ENCODE measurements around the gene DBX2. TPM values are rescaled to one million over a fixed set of nuclear protein-coding genes. Genes with fewer than 3 reads are reported as not detected.

The DBX2 gene
- total RNA-seq, 1 donor from 2014 or later, result under 0.01 TPM

- Histone ChIP-seq H3K9ac (ENCODE audit: low read depth in 1 of 3, low read length in 3 of 3) (no peak overlapping the region), H3K27ac (ENCODE audit: low read depth, low read length) (no peak overlapping the region), H3K27me3 (ENCODE audit: control insufficient read depth in 3 of 3, insufficient read depth in 3 of 3, low read length in 3 of 3) (no peaks in the 10 kb centered on the region), H3K4me3 (ENCODE audit: low read length in 3 of 3) (no peak overlapping the region), H3K9me3 (ENCODE audit: control insufficient read depth in 3 of 3, low read length in 3 of 3) (no peaks in the 10 kb centered on the region), H3K4me1 (ENCODE audit: control insufficient read depth in 3 of 3, insufficient read depth in 3 of 3, low read length in 3 of 3) (peaks cover 0 to 2% (median 0%) of the 10 kb centered on the region in 3 donors), H3K36me3 (ENCODE audit: control insufficient read depth in 3 of 3, insufficient read depth in 3 of 3, low read length in 3 of 3) (no peaks in the 10 kb centered on the region)
Measured at GRCh38 chr12:45075587-45076282, 24.8 kb upstream of the DBX2 start.

DNA sequence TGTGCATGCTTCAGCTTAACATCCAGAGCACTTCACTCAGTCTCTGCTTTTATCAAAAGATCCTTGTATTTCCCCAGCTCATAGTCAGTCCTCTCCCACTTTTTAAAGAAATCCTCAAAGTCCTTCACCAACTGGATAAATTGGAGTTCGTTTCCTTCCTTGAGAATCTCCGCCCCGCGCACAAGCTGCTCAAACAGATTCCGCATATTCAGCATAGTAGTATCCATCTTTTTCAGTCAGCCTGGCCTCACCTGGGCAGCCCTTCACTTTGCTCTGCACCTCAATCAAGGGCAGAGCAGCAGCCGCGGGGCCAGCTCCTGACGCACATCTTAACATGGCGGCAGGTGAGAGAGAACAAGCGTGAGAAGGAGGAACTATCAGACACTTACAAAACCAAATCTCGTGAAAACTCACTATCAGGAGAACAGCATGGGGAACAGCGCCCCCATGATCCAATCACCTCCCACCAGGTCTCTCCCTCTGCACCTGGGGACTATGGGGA is 14.3 kb upstream of the DBX2 start:
- no peak overlapping the region for H3K27ac ChIP-seq (ENCODE audit: low read depth, low read length)
- H3K27me3 ChIP-seq (ENCODE audit: control insufficient read depth in 3 of 3, insufficient read depth in 3 of 3, low read length in 3 of 3), result no peaks in the 10 kb centered on the region
- no peak overlapping the region for H3K9ac ChIP-seq (ENCODE audit: low read depth in 1 of 3, low read length in 3 of 3)
- no peaks in the 10 kb centered on the region for H3K4me1 ChIP-seq (ENCODE audit: control insufficient read depth in 3 of 3, insufficient read depth in 3 of 3, low read length in 3 of 3)
- H3K9me3 ChIP-seq (ENCODE audit: control insufficient read depth in 3 of 3, low read length in 3 of 3), result no peaks in the 10 kb centered on the region
- no peak overlapping the region for H3K4me3 ChIP-seq (ENCODE audit: low read length in 3 of 3)
- H3K36me3 ChIP-seq (ENCODE audit: control insufficient read depth in 3 of 3, insufficient read depth in 3 of 3, low read length in 3 of 3), result no peaks in the 10 kb centered on the region

DNA sequence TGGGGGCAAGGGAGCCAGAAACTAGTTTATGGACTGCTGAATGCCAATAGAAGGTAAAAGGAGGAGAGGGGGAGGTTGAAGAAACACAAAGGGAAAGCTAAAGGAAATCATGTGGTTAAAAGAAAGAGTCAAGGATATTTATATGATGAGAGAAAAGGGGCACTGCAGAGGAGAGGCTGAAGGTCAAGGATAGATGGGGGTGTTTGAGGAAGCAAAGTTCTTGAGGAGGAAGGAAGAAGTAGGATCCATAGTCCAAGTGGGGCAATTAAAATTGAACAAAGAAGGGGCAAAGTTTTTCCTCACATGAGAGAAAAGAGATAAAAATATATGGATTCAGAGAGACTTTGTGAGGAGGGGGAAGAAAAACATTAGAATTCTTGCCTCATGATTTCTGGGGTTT is 10.1 kb upstream of the DBX2 start:
- Histone ChIP-seq H3K27me3 (ENCODE audit: control insufficient read depth in 3 of 3, insufficient read depth in 3 of 3, low read length in 3 of 3) (no peaks in the 10 kb centered on the region), H3K9me3 (ENCODE audit: control insufficient read depth in 3 of 3, low read length in 3 of 3) (no peaks in the 10 kb centered on the region), H3K4me3 (ENCODE audit: low read length in 3 of 3) (no peak overlapping the region), H3K27ac (ENCODE audit: low read depth, low read length) (no peak overlapping the region), H3K9ac (ENCODE audit: low read depth in 1 of 3, low read length in 3 of 3) (no peak overlapping the region), H3K4me1 (ENCODE audit: control insufficient read depth in 3 of 3, insufficient read depth in 3 of 3, low read length in 3 of 3) (no peaks in the 10 kb centered on the region), H3K36me3 (ENCODE audit: control insufficient read depth in 3 of 3, insufficient read depth in 3 of 3, low read length in 3 of 3) (no peaks in the 10 kb centered on the region)

DNA sequence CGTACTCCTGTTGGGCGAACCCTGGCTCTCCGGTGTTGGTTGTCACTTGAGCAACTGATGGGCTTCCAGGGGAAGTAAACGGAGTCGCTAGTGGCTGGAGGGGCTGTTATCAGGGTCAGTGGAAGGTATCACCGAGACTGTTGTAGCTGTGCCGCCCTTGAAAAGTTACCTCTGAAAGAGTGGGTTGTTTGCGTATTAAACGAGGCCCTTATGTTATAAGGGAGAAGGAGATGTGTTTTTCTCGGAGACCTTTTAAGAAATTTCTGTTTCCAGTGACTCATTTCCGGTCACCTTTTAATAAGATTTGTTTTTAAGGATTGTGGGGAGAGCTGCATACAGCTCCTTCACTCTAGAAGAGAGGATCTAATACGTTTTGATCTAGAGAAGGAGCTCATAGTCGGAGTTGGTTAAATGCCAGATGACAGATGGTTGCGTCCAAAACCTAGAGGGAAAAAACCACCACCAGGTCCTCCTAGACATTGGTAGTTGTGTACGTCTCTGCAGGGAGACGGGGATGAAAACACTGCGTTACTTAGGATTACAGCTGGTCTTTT is 750 bp upstream of the DBX2 start:
- Histone ChIP-seq H3K36me3 (ENCODE audit: control insufficient read depth in 3 of 3, insufficient read depth in 3 of 3, low read length in 3 of 3) (no peaks in the 10 kb centered on the region), H3K4me1 (ENCODE audit: control insufficient read depth in 3 of 3, insufficient read depth in 3 of 3, low read length in 3 of 3) (peaks cover 0 to 3% (median 0%) of the 10 kb centered on the region in 3 donors), H3K9me3 (ENCODE audit: control insufficient read depth in 3 of 3, low read length in 3 of 3) (no peaks in the 10 kb centered on the region), H3K4me3 (ENCODE audit: low read length in 3 of 3) (peak overlapping the region in 2 of 3 donors; percentile 54 to 64), H3K27ac (ENCODE audit: low read depth, low read length) (no peak overlapping the region), H3K9ac (ENCODE audit: low read depth in 1 of 3, low read length in 3 of 3) (no peak overlapping the region), H3K27me3 (ENCODE audit: control insufficient read depth in 3 of 3, insufficient read depth in 3 of 3, low read length in 3 of 3) (peaks cover 10 to 17% (median 16%) of the 10 kb centered on the region in 3 donors)

- peaks cover 10 to 17% (median 16%) of the 10 kb centered on the region in 3 donors for H3K27me3 ChIP-seq (ENCODE audit: control insufficient read depth in 3 of 3, insufficient read depth in 3 of 3, low read length in 3 of 3)
- no peaks in the 10 kb centered on the region for H3K9me3 ChIP-seq (ENCODE audit: control insufficient read depth in 3 of 3, low read length in 3 of 3)
- H3K9ac ChIP-seq (ENCODE audit: low read depth in 1 of 3, low read length in 3 of 3), result peak overlapping the region in 1 of 3 donors; percentile 46
- no peaks in the 10 kb centered on the region for H3K36me3 ChIP-seq (ENCODE audit: control insufficient read depth in 3 of 3, insufficient read depth in 3 of 3, low read length in 3 of 3)
- H3K27ac ChIP-seq (ENCODE audit: low read depth, low read length), result peak overlapping the region; percentile 18
- peaks cover 0 to 3% (median 0%) of the 10 kb centered on the region in 3 donors for H3K4me1 ChIP-seq (ENCODE audit: control insufficient read depth in 3 of 3, insufficient read depth in 3 of 3, low read length in 3 of 3)
- peak overlapping the region; percentile 57 to 64 (median 63) for H3K4me3 ChIP-seq (ENCODE audit: low read length in 3 of 3)
Measured at GRCh38 chr12:45049912-45050750, 768 bp downstream of the DBX2 start.

- Histone ChIP-seq H3K9ac (ENCODE audit: low read depth in 1 of 3, low read length in 3 of 3) (no peak overlapping the region), H3K4me1 (ENCODE audit: control insufficient read depth in 3 of 3, insufficient read depth in 3 of 3, low read length in 3 of 3) (no peaks in the 10 kb centered on the region), H3K9me3 (ENCODE audit: control insufficient read depth in 3 of 3, low read length in 3 of 3) (no peaks in the 10 kb centered on the region), H3K4me3 (ENCODE audit: low read length in 3 of 3) (no peak overlapping the region), H3K27me3 (ENCODE audit: control insufficient read depth in 3 of 3, insufficient read depth in 3 of 3, low read length in 3 of 3) (no peaks in the 10 kb centered on the region), H3K36me3 (ENCODE audit: control insufficient read depth in 3 of 3, insufficient read depth in 3 of 3, low read length in 3 of 3) (no peaks in the 10 kb centered on the region), H3K27ac (ENCODE audit: low read depth, low read length) (no peak overlapping the region)
Measured at GRCh38 chr12:45042599-45042998, 8.3 kb downstream of the DBX2 start.

DNA sequence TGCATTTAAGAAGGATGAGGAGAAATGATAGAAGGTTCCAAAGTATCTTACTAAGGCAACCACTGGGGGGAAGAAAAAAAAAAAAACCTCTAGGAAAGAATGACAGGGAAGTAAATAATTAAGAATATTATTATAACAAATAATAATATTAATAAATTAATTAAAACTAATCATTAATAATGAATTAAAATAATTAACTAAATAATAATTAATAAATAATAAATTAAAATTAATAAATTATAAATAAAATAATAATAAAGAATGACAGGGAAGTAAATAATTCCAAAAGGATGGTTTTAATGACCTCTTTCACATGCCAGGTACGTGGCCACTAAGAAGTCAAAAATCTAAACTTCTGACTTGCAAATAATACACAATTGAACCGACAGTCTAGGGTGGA is 9.9 kb downstream of the DBX2 start:
- no peaks in the 10 kb centered on the region for H3K4me1 ChIP-seq (ENCODE audit: control insufficient read depth in 3 of 3, insufficient read depth in 3 of 3, low read length in 3 of 3)
- H3K9me3 ChIP-seq (ENCODE audit: control insufficient read depth in 3 of 3, low read length in 3 of 3), result no peaks in the 10 kb centered on the region
- no peaks in the 10 kb centered on the region for H3K36me3 ChIP-seq (ENCODE audit: control insufficient read depth in 3 of 3, insufficient read depth in 3 of 3, low read length in 3 of 3)
- no peak overlapping the region for H3K4me3 ChIP-seq (ENCODE audit: low read length in 3 of 3)
- no peak overlapping the region for H3K9ac ChIP-seq (ENCODE audit: low read depth in 1 of 3, low read length in 3 of 3)
- H3K27me3 ChIP-seq (ENCODE audit: control insufficient read depth in 3 of 3, insufficient read depth in 3 of 3, low read length in 3 of 3), result no peaks in the 10 kb centered on the region
- H3K27ac ChIP-seq (ENCODE audit: low read depth, low read length), result no peak overlapping the region

DNA sequence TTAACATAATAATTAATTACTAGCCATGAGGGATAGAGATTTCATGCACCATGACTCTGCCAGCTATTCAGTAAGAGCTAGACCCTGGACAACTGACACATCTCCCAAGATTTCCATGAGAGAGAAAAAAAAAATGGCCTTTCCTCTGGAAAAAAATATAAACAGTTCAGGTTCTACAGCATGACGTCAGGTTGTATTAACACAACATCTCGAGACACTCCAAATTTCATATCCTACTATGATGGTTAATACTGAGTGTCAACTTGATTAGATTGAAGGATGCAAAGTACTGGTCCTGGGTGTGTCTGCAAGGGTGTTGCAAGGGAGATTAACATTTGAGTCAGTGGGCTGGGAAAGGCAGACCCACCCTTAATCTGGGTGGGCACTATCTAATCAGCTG is 11.1 kb downstream of the DBX2 start:
- Histone ChIP-seq H3K4me1 (ENCODE audit: control insufficient read depth in 3 of 3, insufficient read depth in 3 of 3, low read length in 3 of 3) (peaks cover 0 to 3% (median 0%) of the 10 kb centered on the region in 3 donors), H3K9ac (ENCODE audit: low read depth in 1 of 3, low read length in 3 of 3) (no peak overlapping the region), H3K27me3 (ENCODE audit: control insufficient read depth in 3 of 3, insufficient read depth in 3 of 3, low read length in 3 of 3) (no peaks in the 10 kb centered on the region), H3K36me3 (ENCODE audit: control insufficient read depth in 3 of 3, insufficient read depth in 3 of 3, low read length in 3 of 3) (no peaks in the 10 kb centered on the region), H3K4me3 (ENCODE audit: low read length in 3 of 3) (no peak overlapping the region), H3K27ac (ENCODE audit: low read depth, low read length) (no peak overlapping the region), H3K9me3 (ENCODE audit: control insufficient read depth in 3 of 3, low read length in 3 of 3) (no peaks in the 10 kb centered on the region)

DNA sequence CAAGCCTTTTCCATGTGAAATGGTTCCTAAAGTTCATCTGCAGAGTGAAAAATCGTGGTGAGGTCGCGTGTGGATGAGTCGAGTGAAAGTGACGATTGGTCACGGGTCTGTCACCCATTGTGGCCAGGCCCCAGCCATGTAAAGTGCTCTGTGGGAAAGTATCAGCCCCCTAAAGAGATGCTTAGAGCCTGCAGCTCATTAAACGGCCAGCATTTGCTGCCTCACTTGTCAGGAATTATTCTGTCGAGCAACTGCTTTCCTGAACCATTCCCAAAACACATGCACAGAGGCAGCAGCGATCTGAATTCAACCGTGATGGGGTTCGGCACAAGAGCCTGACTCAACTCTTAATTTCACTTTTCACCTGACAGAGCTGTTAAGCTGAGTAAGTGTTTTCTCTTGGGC is 16.0 kb downstream of the DBX2 start:
- H3K9ac ChIP-seq (ENCODE audit: low read depth in 1 of 3, low read length in 3 of 3), result no peak overlapping the region
- H3K27ac ChIP-seq (ENCODE audit: low read depth, low read length), result no peak overlapping the region
- no peaks in the 10 kb centered on the region for H3K36me3 ChIP-seq (ENCODE audit: control insufficient read depth in 3 of 3, insufficient read depth in 3 of 3, low read length in 3 of 3)
- peak overlapping the region in 1 of 3 donors; percentile 10 for H3K4me3 ChIP-seq (ENCODE audit: low read length in 3 of 3)
- H3K4me1 ChIP-seq (ENCODE audit: control insufficient read depth in 3 of 3, insufficient read depth in 3 of 3, low read length in 3 of 3), result peaks cover 0 to 4% (median 0%) of the 10 kb centered on the region in 3 donors
- no peaks in the 10 kb centered on the region for H3K9me3 ChIP-seq (ENCODE audit: control insufficient read depth in 3 of 3, low read length in 3 of 3)
- H3K27me3 ChIP-seq (ENCODE audit: control insufficient read depth in 3 of 3, insufficient read depth in 3 of 3, low read length in 3 of 3), result no peaks in the 10 kb centered on the region

DNA sequence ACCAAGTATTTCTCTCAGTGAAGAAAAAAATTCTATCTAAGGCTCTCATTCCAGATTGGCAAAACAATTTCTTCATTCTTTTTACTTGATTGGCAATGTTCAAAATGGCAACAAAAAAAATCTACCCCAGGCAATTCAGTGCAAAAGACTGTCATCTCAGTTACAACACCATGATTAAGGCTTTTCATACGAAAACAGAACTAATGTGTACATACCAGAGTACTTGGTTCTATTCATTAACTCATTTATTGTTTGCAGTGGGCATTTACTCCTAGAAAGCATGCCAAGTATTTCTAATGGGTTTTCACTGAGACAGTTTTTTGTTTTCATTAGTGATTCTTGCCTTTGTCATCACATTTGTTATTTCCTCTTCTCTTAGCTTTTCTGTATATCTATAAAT is 33.0 kb downstream of the DBX2 start:
- Histone ChIP-seq H3K27ac (ENCODE audit: low read depth, low read length) (no peak overlapping the region), H3K9me3 (ENCODE audit: control insufficient read depth in 3 of 3, low read length in 3 of 3) (no peaks in the 10 kb centered on the region), H3K4me3 (ENCODE audit: low read length in 3 of 3) (no peak overlapping the region), H3K9ac (ENCODE audit: low read depth in 1 of 3, low read length in 3 of 3) (no peak overlapping the region), H3K27me3 (ENCODE audit: control insufficient read depth in 3 of 3, insufficient read depth in 3 of 3, low read length in 3 of 3) (no peaks in the 10 kb centered on the region), H3K4me1 (ENCODE audit: control insufficient read depth in 3 of 3, insufficient read depth in 3 of 3, low read length in 3 of 3) (no peaks in the 10 kb centered on the region), H3K36me3 (ENCODE audit: control insufficient read depth in 3 of 3, insufficient read depth in 3 of 3, low read length in 3 of 3) (no peaks in the 10 kb centered on the region)
